AG10803 (cell line): ENCODE data around the gene FAM111A.

Source experiments
- DNase-seq: peaks from one replicate; pipeline ENCODE4 v3.0.0; 2010; ENCODE audit warnings: low read depth
- H3K4me3 ChIP-seq: 2 replicates; pipeline ENCODE4 v1.5.1; 2011; ENCODE audit warnings: mild to moderate bottlenecking, low read length, control low read depth
- CTCF ChIP-seq: conservative IDR thresholded peaks from 2 replicates; pipeline ENCODE4 v1.5.1; 2011; ENCODE audit warnings: mild to moderate bottlenecking, low read length, control low read depth, inconsistent platforms

Gene FAM111A

GRCh38 chr11:59151761-59152160 lies 9.1 kb downstream of the FAM111A start:
- no peak overlapping the region for H3K4me3 ChIP-seq
- DNase-seq: no peak
- TF ChIP-seq CTCF: no peak

- no peak for DNase-seq
- TF ChIP-seq CTCF: no peak
- H3K4me3 ChIP-seq: no peak overlapping the region
These were observed 9.8 kb downstream of the FAM111A start for GRCh38 chr11:59152312-59152951.

- no peak for DNase-seq
- H3K4me3 ChIP-seq: no peak overlapping the region
- no peak for TF ChIP-seq CTCF
These were observed 12.0 kb downstream of the FAM111A start for GRCh38 chr11:59154610-59155009.

GRCh38 chr11:59157433-59157832 lies 14.8 kb downstream of the FAM111A start:
- DNase-seq: no peak
- no peak for TF ChIP-seq CTCF
- H3K4me3 ChIP-seq: no peak overlapping the region

- peak overlapping the region; percentile 21; the same call in 1 of the 2 replicates for H3K4me3 ChIP-seq
- DNase-seq: peak; percentile 76
- peak; percentile 93 for TF ChIP-seq CTCF
These were observed 15.8 kb downstream of the FAM111A start for GRCh38 chr11:59158206-59159068.

GRCh38 chr11:59164028-59164427 lies 21.4 kb downstream of the FAM111A start:
- no peak for TF ChIP-seq CTCF
- DNase-seq: no peak
- no peak overlapping the region for H3K4me3 ChIP-seq
